ENCODE measurements around the gene SKI.

Gene SKI

DNA sequence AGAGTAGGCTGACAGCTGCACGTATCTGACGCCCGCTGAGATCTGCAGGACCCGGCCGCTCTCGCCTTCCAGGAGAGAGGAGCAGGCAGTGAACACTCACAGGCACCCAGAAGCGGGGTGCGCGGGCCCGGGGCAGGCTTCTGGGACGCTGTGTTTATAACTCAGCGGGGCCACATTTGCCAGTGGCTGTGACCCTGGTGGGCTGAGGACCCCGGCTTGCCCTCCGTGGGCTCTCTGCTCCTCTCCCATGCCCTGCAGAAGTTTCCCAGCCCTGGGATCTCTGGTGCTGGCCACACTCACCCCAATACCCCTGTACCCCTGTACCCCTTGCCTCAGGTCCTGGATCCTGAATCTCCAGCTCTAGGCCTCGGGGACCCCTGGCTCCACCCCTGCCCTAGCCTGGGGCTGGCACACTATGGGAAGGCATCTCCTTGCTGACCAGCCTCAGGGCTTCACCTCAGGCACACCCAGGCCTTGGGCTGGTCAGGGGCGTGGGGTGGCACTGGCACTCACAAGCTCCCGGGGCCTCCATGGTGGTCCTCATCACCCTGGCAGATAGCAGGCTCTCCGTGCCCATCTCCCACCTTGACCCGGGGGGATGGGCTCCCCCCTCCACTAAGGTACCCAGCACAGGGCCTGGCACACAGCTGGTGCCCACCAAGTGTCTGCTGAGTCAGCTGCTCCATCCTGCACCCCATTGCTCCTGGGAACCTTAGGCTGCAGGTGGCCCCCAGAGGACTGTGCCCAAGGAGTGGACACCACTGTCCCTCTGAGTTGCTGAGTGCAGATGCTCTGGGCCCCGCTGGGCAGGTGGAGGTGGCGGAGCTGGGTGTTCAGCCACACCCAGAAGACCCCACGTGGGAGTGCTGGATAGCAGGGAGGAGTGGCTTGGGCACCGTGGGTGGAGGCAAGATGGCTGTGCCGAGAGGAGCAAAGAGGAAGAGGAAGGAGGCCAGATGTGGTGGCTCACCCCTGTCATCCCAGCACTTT, 130.8 kb downstream of the SKI start:
- Histone ChIP-seq H3K79me1 (ENCODE audit: low read depth, low read length) (no peaks in the 10 kb centered on the region), H2AFZ (ENCODE audit: low read length) (no peak overlapping the region), H3K27me3 (ENCODE audit: control insufficient read depth in 3 of 3, insufficient read depth in 3 of 3, low read depth in 1 of 3, low read length in 3 of 3) (peaks cover 0 to 2% (median 0%) of the 10 kb centered on the region in 3 experiments), H2BK15ac (ENCODE audit: low read length) (no peak overlapping the region), H2BK120ac (ENCODE audit: low read depth, low read length) (no peak overlapping the region), H3K9me3 (replicated peaks in 1 of 2; ENCODE audit: control insufficient read depth in 2 of 2, insufficient read depth in 1 of 2, low read depth in 1 of 2, low read length in 2 of 2) (peaks cover 0 to 3% of the 10 kb centered on the region in 2 donors), H3K4me2 (ENCODE audit: insufficient read depth, low read length, poor library complexity, severe bottlenecking) (no peak overlapping the region), H3K4ac (ENCODE audit: low read length) (no peak overlapping the region), H3K9ac (ENCODE audit: low read depth, low read length, poor library complexity) (no peak overlapping the region), H3K27ac (replicated peaks; ENCODE audit: low read length) (no peak overlapping the region), H2AK5ac (ENCODE audit: low read depth, low read length) (peak overlapping the region; percentile 14), H2BK5ac (ENCODE audit: low read length) (no peak overlapping the region), H3K36me3 (replicated peaks in 1 of 2; ENCODE audit: control insufficient read depth in 2 of 2, insufficient read depth in 2 of 2, low read length in 2 of 2) (no peaks in the 10 kb centered on the region), H4K91ac (ENCODE audit: low read depth, low read length, poor library complexity) (no peak overlapping the region), H4K8ac (ENCODE audit: low read depth, low read length) (no peak overlapping the region), H2BK12ac (ENCODE audit: low read length) (peak overlapping the region; percentile 30), H3K4me1 (ENCODE audit: control insufficient read depth in 2 of 2, insufficient read depth in 1 of 2, low read depth in 1 of 2, low read length in 2 of 2) (no peaks in the 10 kb centered on the region), H3K23ac (ENCODE audit: low read depth, low read length, poor library complexity) (peak overlapping the region; percentile 37), H3K4me3 (ENCODE audit: low read length in 2 of 2) (no peak overlapping the region), H3K18ac (ENCODE audit: low read length) (no peak overlapping the region), H3K14ac (ENCODE audit: low read length) (no peak overlapping the region)
- WGBS, 2 donors (ENCODE audit: extremely low coverage in 2 of 2, insufficient read length in 2 of 2, insufficient replicate concordance in 1 of 2), result no CpG with 5 or more reads among the region's 24 CpGs
- DNase-seq (ENCODE audit: low spot score), result no peak

Data from neuronal stem cell (in vitro differentiated cells).